Skin epidermis (tissue), 12 donors: ENCODE results near the gene LIN9.

Experiments used
- H3K27ac ChIP-seq, 21 experiments: fragments of 200-600 bp; sonication (generic) in 11 of 21; one replicate each; pipeline ENCODE4 v1.5.0; 2020; ENCODE audit warnings: mild to moderate bottlenecking in 3 of 21, inconsistent platforms in 2 of 21, moderate library complexity in 2 of 21
- H3K4me3 ChIP-seq, 7 experiments: fragments of 200-600 bp; sonication (generic) in 2 of 7; one replicate each; pipeline ENCODE4 v1.5.0; 2020; ENCODE audit warnings: inconsistent platforms in 2 of 7, mild to moderate bottlenecking in 2 of 7, moderate library complexity in 1 of 7

The LIN9 gene

DNA sequence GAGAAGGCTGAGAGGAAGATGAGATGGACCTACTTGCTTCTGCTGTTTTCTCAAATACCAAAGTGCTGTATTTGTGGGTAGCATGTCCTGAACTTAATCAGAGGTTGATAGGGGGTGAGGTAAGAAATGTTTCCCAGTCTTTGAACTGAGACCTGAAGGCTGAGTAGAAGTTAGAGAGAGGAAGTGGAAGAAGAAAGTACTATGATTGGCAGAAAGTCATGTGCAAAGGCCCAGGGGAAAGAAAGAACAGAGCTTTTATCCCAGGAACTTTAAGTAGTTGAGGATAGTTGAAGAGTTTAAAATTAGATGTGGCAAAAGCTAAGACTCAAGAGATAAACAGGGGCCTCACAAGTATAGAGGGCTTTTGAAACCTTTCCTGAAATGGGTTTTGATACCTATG lies 15.5 kb upstream of the LIN9 start:
- Histone ChIP-seq H3K27ac (no peak overlapping the region), H3K4me3 (no peak overlapping the region)

DNA sequence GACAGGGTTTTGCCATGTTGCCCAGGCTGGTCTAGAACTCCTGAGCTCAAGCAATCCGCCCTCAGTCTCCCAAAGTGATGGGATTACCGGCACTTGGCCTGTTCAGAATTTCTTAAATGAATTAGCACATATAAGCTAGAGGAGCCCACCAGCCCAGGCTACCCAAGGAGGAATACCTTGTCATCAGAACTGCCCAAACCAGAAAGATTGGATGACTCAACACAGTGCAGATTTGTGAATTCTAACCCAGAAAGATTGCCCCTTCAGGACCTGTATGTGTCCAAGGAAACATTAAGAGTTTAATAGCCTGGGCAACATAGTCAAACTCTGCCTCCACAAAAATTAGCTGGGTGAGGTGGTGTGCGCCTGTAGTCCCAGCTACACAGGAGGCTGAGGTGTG lies 14.0 kb upstream of the LIN9 start:
- H3K4me3 ChIP-seq = no peak overlapping the region

DNA sequence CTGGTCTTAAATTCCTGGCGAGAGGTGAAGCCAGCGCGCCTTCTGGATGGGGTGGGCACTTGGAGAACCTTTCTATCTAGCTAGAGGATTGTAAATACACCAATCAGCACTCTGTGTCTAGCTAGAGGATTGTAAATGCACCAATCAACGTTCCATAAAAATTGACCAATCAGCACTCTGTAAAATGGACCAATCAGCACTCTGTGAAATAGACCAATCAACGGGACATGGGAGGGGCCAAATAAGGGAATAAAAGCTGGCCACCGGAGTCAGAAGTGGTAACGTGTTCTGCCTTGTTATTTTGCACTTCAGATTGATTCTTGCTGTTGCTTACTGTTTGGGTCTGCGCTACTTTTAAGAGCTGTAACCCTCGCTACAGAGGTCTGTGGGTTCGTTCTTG lies 12.0 kb upstream of the LIN9 start:
- Histone ChIP-seq H3K27ac (no peak overlapping the region), H3K4me3 (no peak overlapping the region)

More for the DNA sequence above, 14.0 kb upstream of the LIN9 start:
- no peak overlapping the region for H3K27ac ChIP-seq

- no peak overlapping the region for H3K4me3 ChIP-seq
- H3K27ac ChIP-seq = no peak overlapping the region
These were observed 9.5 kb upstream of the LIN9 start for GRCh38 chr1:226318471-226318870.

DNA sequence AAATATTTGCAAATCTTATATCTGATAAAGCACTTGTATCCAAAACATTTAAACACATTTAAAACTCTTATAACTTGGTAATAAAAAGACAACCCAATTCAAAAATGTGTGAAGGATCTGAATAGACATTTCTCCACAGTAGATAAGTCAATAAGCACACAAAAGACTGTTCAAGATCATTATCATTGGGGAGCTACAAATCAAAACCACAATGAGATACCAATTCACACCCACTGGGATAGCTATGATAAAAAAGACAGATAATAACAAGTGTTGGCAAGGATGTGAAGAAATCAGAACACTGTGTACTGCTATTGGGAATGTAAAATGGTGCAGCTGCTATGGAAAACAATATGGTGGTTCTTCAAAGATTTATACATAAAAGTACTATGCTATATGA lies 5.1 kb upstream of the LIN9 start:
- H3K27ac ChIP-seq = no peak overlapping the region
- H3K4me3 ChIP-seq = no peak overlapping the region

GRCh38 chr1:226312065-226312464 lies 3.1 kb upstream of the LIN9 start:
- Histone ChIP-seq H3K4me3 (no peak overlapping the region), H3K27ac (no peak overlapping the region)

DNA sequence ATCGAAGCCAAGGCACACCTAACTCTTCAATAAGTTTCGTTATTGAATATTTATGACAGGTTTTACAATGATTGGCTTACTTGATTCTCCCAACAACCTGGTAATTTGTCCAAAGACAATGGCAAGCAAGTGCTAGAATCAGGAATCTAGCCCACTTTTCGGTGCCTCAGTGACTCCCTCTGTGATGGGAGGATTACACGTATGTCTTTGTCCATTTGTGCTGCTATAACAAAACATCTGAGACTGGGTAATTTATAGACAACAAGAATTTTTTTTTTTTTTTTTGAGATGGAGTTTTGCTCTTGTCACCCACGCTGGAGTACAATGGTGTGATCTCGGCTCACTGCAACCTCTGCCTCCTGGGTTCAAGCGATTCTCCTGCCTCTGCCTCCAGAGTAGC lies 2.4 kb upstream of the LIN9 start:
- no peak overlapping the region for H3K4me3 ChIP-seq
- H3K27ac ChIP-seq = no peak overlapping the region

- Histone ChIP-seq H3K4me3 (no peak overlapping the region), H3K27ac (no peak overlapping the region)
These were observed 1.8 kb upstream of the LIN9 start for GRCh38 chr1:226310637-226311195.

- no peak overlapping the region for H3K27ac ChIP-seq
- H3K4me3 ChIP-seq = peak overlapping the region in 1 of 7 experiments; percentile 100
These were observed 1.2 kb upstream of the LIN9 start for GRCh38 chr1:226310245-226310540.

DNA sequence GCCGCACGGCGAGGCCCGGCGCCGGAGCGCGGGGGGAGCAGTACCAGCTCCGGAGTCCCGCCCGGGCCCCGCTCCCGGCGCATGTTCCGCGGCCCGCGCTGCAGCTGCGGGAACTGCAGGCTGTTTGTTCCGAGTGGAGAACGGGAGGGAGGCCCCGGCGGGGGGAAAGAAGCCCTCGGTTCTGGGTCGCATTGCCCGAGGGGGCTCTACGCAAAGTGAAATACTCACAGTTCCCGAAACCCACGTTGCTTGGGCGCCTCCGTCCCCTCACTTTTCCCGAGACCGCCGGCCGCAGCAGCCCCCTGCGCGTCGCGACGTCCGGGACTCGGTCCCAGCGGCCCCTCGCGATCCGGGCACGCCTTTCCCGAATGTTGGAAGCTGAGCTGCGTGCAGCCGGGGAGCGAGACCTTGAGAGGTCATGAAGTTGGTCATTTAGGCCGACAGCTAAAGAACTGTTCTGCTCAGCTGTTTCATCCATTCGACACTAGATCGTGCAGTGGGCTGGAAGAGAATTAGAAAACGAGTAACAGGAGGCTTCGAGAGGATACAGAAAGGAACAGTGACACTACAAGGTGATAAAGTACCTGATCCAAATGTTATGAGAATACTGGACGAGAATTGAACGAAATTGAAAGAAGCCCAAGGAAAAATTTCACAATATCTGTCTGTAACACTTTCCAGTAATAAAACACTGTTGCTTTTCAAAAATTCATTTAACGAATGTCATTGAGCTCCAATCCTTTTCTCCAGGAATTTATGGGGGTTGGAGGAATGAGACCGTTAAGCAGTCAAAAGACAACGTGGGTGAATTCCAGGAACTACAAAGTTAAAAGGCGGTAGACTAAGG lies 657 bp upstream of the LIN9 start:
- H3K4me3 ChIP-seq = peak overlapping the region; percentile 87 to 100 (median 97)
- H3K27ac ChIP-seq = peak overlapping the region in 18 of 21 experiments; percentile 11 to 90 (median 68)

GRCh38 chr1:226308166-226308722 lies 720 bp downstream of the LIN9 start:
- H3K27ac ChIP-seq = peak overlapping the region in 20 of 21 experiments; percentile 56 to 91 (median 82)
- peak overlapping the region; percentile 87 to 100 (median 97) for H3K4me3 ChIP-seq

DNA sequence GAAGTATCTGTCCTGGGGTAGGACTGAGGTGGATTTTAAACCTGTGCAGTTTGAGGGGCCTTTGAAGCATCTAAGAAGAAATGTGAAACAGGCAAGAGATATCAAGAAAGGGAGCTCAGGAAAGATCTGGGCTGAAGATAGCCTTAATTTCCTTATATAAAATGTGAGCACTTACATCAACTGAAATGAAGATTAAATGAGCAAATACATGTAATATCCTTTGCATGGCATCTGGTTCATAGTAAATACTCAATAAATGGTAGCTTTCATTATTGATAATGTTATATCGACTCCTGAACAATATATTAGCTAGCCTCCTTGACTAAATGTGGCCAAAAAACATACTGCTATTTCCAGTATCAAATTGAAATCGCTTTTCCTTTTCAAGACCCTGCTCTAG lies 2.5 kb downstream of the LIN9 start:
- no peak overlapping the region for H3K27ac ChIP-seq
- no peak overlapping the region for H3K4me3 ChIP-seq

- Histone ChIP-seq H3K27ac (no peak overlapping the region), H3K4me3 (no peak overlapping the region)
These were observed 3.8 kb downstream of the LIN9 start for GRCh38 chr1:226305184-226305583.

GRCh38 chr1:226304291-226304955 lies 4.5 kb downstream of the LIN9 start:
- H3K27ac ChIP-seq = no peak overlapping the region
- H3K4me3 ChIP-seq = no peak overlapping the region

- Histone ChIP-seq H3K4me3 (no peak overlapping the region), H3K27ac (no peak overlapping the region)
These were observed 6.2 kb downstream of the LIN9 start for GRCh38 chr1:226302731-226303130.

GRCh38 chr1:226296911-226297310 lies 12.1 kb downstream of the LIN9 start:
- Histone ChIP-seq H3K4me3 (no peak overlapping the region), H3K27ac (no peak overlapping the region)

DNA sequence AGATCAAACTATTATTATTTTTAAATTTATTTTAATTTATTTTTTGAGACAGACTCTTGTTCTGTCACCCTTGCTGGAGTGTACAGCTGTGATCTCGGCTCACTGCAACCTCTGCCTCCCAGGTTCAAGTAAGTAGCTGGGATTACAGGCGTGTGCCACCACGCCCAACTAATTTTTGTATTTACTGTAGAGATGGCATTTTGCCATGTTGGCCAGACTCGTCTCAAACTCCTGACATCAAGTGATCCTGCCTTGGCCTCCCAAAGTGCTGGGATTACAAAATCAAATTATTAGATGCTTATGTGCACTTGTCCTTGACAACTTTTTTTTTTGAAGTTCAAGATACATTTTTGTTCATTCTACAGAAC lies 15.4 kb downstream of the LIN9 start:
- H3K4me3 ChIP-seq = no peak overlapping the region

GRCh38 chr1:226292874-226293552 lies 16.0 kb downstream of the LIN9 start:
- Histone ChIP-seq H3K27ac (no peak overlapping the region), H3K4me3 (no peak overlapping the region)

More for the DNA sequence above, 15.4 kb downstream of the LIN9 start:
- H3K27ac ChIP-seq = no peak overlapping the region

DNA sequence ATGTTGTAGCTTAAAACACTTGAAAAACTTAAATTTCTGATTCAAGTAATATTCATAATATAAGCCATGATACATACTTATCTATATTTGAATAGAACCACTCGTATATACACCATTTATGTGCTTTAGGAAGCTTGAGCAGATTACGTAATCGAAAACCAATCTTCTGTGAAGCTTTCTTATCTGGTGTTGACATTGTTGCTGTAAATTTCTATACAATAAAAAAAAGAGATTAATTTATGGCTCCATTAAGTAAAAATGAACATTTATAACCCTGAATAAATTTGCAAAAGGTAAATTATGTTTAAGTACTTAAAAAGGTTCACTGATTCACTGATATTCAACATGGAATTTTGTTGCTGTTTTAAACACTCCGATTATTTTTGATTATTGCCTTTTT lies 21.4 kb downstream of the LIN9 start:
- no peak overlapping the region for H3K27ac ChIP-seq
- no peak overlapping the region for H3K4me3 ChIP-seq

DNA sequence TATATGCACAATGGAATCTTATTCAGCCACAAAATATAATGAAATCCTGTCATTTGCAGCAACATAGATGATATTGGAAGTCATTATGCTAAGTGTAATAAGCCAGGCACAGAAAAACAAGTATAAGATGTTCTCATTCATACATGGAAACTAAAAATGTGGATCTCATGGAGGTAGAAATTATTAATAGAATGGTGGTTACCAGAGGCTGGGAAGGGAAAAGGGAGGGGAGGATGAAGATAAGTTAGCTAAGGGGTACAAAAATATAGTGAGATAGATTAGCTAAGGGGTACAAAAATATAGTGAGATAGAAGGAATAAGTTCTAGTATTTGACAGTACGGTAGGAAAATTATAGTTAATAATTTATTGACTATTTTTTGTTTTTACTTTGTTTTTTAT lies 27.9 kb downstream of the LIN9 start:
- no peak overlapping the region for H3K4me3 ChIP-seq
- H3K27ac ChIP-seq = no peak overlapping the region
